Fibroblast of lung (primary cell): Measurements from ENCODE around the gene ARL15.

ENCODE experiments used
- EZH2 ChIP-seq: IDR thresholded peaks from 2 replicates; pipeline ENCODE4 v1.5.1; 2012; ENCODE audit warnings: low read length, control low read depth, mild to moderate bottlenecking; ENCODE audit errors: missing control alignments
- TF ChIP-seq, protein P1 (sequence below), 2 donors: IDR thresholded peaks in 1 of 2; conservative IDR thresholded peaks in 1 of 2; 1 replicate in 1 of 2; 2 replicates in 1 of 2; pipeline ENCODE4 v1.5.1; 2011 to 2012; ENCODE audit warnings: low read length in 2 of 2, control low read depth in 1 of 2, inconsistent platforms in 1 of 2, low read depth in 1 of 2, mild to moderate bottlenecking in 1 of 2

- TF ChIP-seq, protein P1, sequence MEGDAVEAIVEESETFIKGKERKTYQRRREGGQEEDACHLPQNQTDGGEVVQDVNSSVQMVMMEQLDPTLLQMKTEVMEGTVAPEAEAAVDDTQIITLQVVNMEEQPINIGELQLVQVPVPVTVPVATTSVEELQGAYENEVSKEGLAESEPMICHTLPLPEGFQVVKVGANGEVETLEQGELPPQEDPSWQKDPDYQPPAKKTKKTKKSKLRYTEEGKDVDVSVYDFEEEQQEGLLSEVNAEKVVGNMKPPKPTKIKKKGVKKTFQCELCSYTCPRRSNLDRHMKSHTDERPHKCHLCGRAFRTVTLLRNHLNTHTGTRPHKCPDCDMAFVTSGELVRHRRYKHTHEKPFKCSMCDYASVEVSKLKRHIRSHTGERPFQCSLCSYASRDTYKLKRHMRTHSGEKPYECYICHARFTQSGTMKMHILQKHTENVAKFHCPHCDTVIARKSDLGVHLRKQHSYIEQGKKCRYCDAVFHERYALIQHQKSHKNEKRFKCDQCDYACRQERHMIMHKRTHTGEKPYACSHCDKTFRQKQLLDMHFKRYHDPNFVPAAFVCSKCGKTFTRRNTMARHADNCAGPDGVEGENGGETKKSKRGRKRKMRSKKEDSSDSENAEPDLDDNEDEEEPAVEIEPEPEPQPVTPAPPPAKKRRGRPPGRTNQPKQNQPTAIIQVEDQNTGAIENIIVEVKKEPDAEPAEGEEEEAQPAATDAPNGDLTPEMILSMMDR (conservative IDR thresholded peaks at IDR 0.05 in 1 of 2, IDR thresholded peaks at IDR 0.05 in 1 of 2; ENCODE audit: low read depth in 1 of 2, low read length in 2 of 2), result no peak
- no peak for TF ChIP-seq EZH2
These were observed 163.5 kb downstream of the ARL15 start for GRCh38 chr5:54146916-54147315.
